Measurements from ENCODE around the gene TRABD. TPM values are rescaled to one million over a fixed set of nuclear protein-coding genes. Genes with fewer than 3 reads are reported as not detected.
A peak's percentile ranks its signal among the peaks of the same experiment; 100 is the strongest.

TRABD gene
- polyA plus RNA-seq, 3 donors from 2014 or later, result 33.2 to 63.5 (median 35.3) TPM

- Mint-ChIP-seq H3K4me3 (peak overlapping the region in 1 of 5 donors; percentile 30), H3K9me3 (no peaks in the 10 kb centered on the region), H3K27me3 (ENCODE audit: low read depth in 3 of 3) (peaks cover 0 to 10% (median 0%) of the 10 kb centered on the region in 3 donors), H3K27ac (peak overlapping the region in 1 of 6 donors; percentile 45), H3K4me1 (peaks cover 27 to 42% of the 10 kb centered on the region in 2 donors), H3K36me3 (peaks cover 4% of the 10 kb centered on the region in 3 donors)
- DNase-seq, result no peak
Observed at GRCh38 chr22:50236731-50237409, 51.2 kb downstream of the TRABD start.

GRCh38 chr22:50238755-50239154 is 53.0 kb downstream of the TRABD start:
- DNase-seq, result no peak
- Mint-ChIP-seq H3K36me3 (peaks cover 4% of the 10 kb centered on the region in 3 donors), H3K4me3 (no peak overlapping the region), H3K27me3 (ENCODE audit: low read depth in 3 of 3) (peaks cover 0 to 10% (median 0%) of the 10 kb centered on the region in 3 donors), H3K9me3 (no peaks in the 10 kb centered on the region), H3K27ac (no peak overlapping the region), H3K4me1 (peaks cover 45 to 53% of the 10 kb centered on the region in 2 donors)

- H3K27ac Mint-ChIP-seq, result peak overlapping the region in 5 of 6 donors; percentile 30 to 87 (median 79)
- H3K27me3 Mint-ChIP-seq (ENCODE audit: low read depth in 3 of 3), result peaks cover 2 to 10% (median 8%) of the 10 kb centered on the region in 3 donors
- peak overlapping the region; percentile 94 to 100 (median 97) for H3K4me3 Mint-ChIP-seq
- H3K9me3 Mint-ChIP-seq, result no peaks in the 10 kb centered on the region
- no peak for DNase-seq
- H3K4me1 Mint-ChIP-seq, result peaks cover 38 to 47% of the 10 kb centered on the region in 2 donors
- peaks cover 3 to 7% (median 4%) of the 10 kb centered on the region in 3 donors for H3K36me3 Mint-ChIP-seq
Observed at GRCh38 chr22:50242406-50242949, 56.8 kb downstream of the TRABD start.

GRCh38 chr22:50243685-50244419 is 58.1 kb downstream of the TRABD start:
- Mint-ChIP-seq H3K27me3 (ENCODE audit: low read depth in 3 of 3) (peaks cover 5 to 11% (median 9%) of the 10 kb centered on the region in 3 donors), H3K4me3 (peak overlapping the region; percentile 94 to 100 (median 97)), H3K4me1 (peaks cover 38 to 51% of the 10 kb centered on the region in 2 donors), H3K27ac (peak overlapping the region; percentile 95 to 99 (median 98)), H3K9me3 (no peaks in the 10 kb centered on the region), H3K36me3 (peaks cover 0 to 3% (median 3%) of the 10 kb centered on the region in 3 donors)
- no peak for DNase-seq

- DNase-seq, result peak; percentile 93 to 94 (median 93)
- Mint-ChIP-seq H3K9me3 (no peaks in the 10 kb centered on the region), H3K27ac (peak within 1 kb of the TSS; percentile 95 to 99 (median 98)), H3K4me3 (peak within 1 kb of the TSS; percentile 94 to 100 (median 97)), H3K27me3 (ENCODE audit: low read depth in 3 of 3) (peaks cover 5 to 9% (median 9%) of the 10 kb centered on the region in 3 donors), H3K36me3 (peaks cover 0 to 3% (median 3%) of the 10 kb centered on the region in 3 donors), H3K4me1 (peaks cover 38 to 51% of the 10 kb centered on the region in 2 donors)
Observed at GRCh38 chr22:50244420-50245213, 58.9 kb downstream of the TRABD start, which contains the start of gene TUBGCP6. TSS of gene TUBGCP6 (minus strand) at chr22:50245023. CDS start at chr22:50244459, 564 bp downstream.

GRCh38 chr22:50245214-50246072 is 59.7 kb downstream of the TRABD start:
- Mint-ChIP-seq H3K4me3 (peak overlapping the region; percentile 94 to 100 (median 97)), H3K36me3 (peaks cover 0 to 3% (median 3%) of the 10 kb centered on the region in 3 donors), H3K9me3 (no peaks in the 10 kb centered on the region), H3K27me3 (ENCODE audit: low read depth in 3 of 3) (peaks cover 5 to 9% (median 9%) of the 10 kb centered on the region in 3 donors), H3K4me1 (peaks cover 38 to 59% of the 10 kb centered on the region in 2 donors), H3K27ac (peak overlapping the region; percentile 95 to 99 (median 98))
- DNase-seq, result no peak

GRCh38 chr22:50246242-50247175 is 60.8 kb downstream of the TRABD start:
- H3K9me3 Mint-ChIP-seq, result no peaks in the 10 kb centered on the region
- DNase-seq, result no peak
- peak overlapping the region; percentile 50 to 97 (median 52) for H3K4me3 Mint-ChIP-seq
- peak overlapping the region in 5 of 6 donors; percentile 26 to 92 (median 48) for H3K27ac Mint-ChIP-seq
- H3K36me3 Mint-ChIP-seq, result peaks cover 0 to 3% (median 3%) of the 10 kb centered on the region in 3 donors
- H3K27me3 Mint-ChIP-seq (ENCODE audit: low read depth in 3 of 3), result peaks cover 5 to 13% (median 9%) of the 10 kb centered on the region in 3 donors
- peaks cover 30 to 56% of the 10 kb centered on the region in 2 donors for H3K4me1 Mint-ChIP-seq

GRCh38 chr22:50247748-50248147 is 62.0 kb downstream of the TRABD start:
- H3K4me1 Mint-ChIP-seq, result peaks cover 20 to 48% of the 10 kb centered on the region in 2 donors
- peak in 1 of 3 donors; percentile 74 for DNase-seq
- peak overlapping the region; percentile 11 to 92 (median 42) for H3K27ac Mint-ChIP-seq
- peaks cover 5 to 13% (median 9%) of the 10 kb centered on the region in 3 donors for H3K27me3 Mint-ChIP-seq (ENCODE audit: low read depth in 3 of 3)
- no peaks in the 10 kb centered on the region for H3K9me3 Mint-ChIP-seq
- H3K36me3 Mint-ChIP-seq, result peaks cover 0 to 3% (median 3%) of the 10 kb centered on the region in 3 donors
- H3K4me3 Mint-ChIP-seq, result peak overlapping the region; percentile 15 to 49 (median 42)

GRCh38 chr22:50248196-50249081 is 62.7 kb downstream of the TRABD start:
- peaks cover 5 to 13% (median 9%) of the 10 kb centered on the region in 3 donors for H3K27me3 Mint-ChIP-seq (ENCODE audit: low read depth in 3 of 3)
- H3K4me3 Mint-ChIP-seq, result peak overlapping the region in 4 of 5 donors; percentile 15 to 46 (median 24)
- H3K9me3 Mint-ChIP-seq, result no peaks in the 10 kb centered on the region
- H3K27ac Mint-ChIP-seq, result peak overlapping the region in 2 of 6 donors; percentile 70 to 92
- DNase-seq, result no peak
- peaks cover 16 to 41% of the 10 kb centered on the region in 2 donors for H3K4me1 Mint-ChIP-seq
- peaks cover 0 to 3% (median 3%) of the 10 kb centered on the region in 3 donors for H3K36me3 Mint-ChIP-seq
